Duodenal mucosa (tissue), 2 donors: ENCODE results near the gene ZNF451.
"Not testable (repeated sequence)": the region's sequence is repeated elsewhere in the genome, so short reads cannot be mapped to it uniquely, and the experiment has no call there.

Source experiments
- H3K27ac ChIP-seq: one replicate; pipeline ENCODE4 v1.7.0; 2013; ENCODE audit warnings: low read depth, low read length
- H3K27me3 ChIP-seq, 2 donors: one replicate each; pipeline ENCODE4 v1.7.0; 2013; ENCODE audit warnings: low read length in 2 of 2, control low read depth in 1 of 2; ENCODE audit not compliant: insufficient read depth in 2 of 2, control insufficient read depth in 1 of 2
- H3K36me3 ChIP-seq, 2 donors: one replicate each; pipeline ENCODE4 v1.7.0; 2013; ENCODE audit warnings: low read length in 2 of 2, control low read depth in 1 of 2; ENCODE audit not compliant: insufficient read depth in 2 of 2, control insufficient read depth in 1 of 2
- H3K4me1 ChIP-seq, 2 donors: one replicate each; pipeline ENCODE4 v1.7.0; 2013; ENCODE audit warnings: low read length in 2 of 2, control low read depth in 1 of 2; ENCODE audit not compliant: insufficient read depth in 2 of 2, control insufficient read depth in 1 of 2
- H3K4me3 ChIP-seq, 2 donors: one replicate each; pipeline ENCODE4 v1.7.0; 2013; ENCODE audit warnings: low read length in 2 of 2, low read depth in 1 of 2
- H3K9ac ChIP-seq, 2 donors: one replicate each; pipeline ENCODE4 v1.7.0; 2013; ENCODE audit warnings: low read length in 2 of 2, low read depth in 1 of 2
- H3K9me3 ChIP-seq, 2 donors: one replicate each; pipeline ENCODE4 v1.7.0; 2013; ENCODE audit warnings: low read length in 2 of 2, control low read depth in 1 of 2; ENCODE audit not compliant: control insufficient read depth in 1 of 2

The ZNF451 gene

GRCh38 chr6:57089687-57090457 is at the start of gene ZNF451:
Gene ZNF451, plus strand, starts transcription at chr6:57090188. Its CDS starts 66 bp downstream, at chr6:57090254.
- peak within 1 kb of the TSS in 1 of 2 donors; percentile 60 for H3K9ac ChIP-seq
- no peaks in the 10 kb centered on the region for H3K36me3 ChIP-seq
- H3K4me3 ChIP-seq = peak within 1 kb of the TSS; percentile 68 to 77
- peak within 1 kb of the TSS; percentile 54 for H3K27ac ChIP-seq
- no peaks in the 10 kb centered on the region for H3K27me3 ChIP-seq
- no peaks in the 10 kb centered on the region for H3K9me3 ChIP-seq
- peaks cover 17 to 23% of the 10 kb centered on the region in 2 donors for H3K4me1 ChIP-seq

DNA sequence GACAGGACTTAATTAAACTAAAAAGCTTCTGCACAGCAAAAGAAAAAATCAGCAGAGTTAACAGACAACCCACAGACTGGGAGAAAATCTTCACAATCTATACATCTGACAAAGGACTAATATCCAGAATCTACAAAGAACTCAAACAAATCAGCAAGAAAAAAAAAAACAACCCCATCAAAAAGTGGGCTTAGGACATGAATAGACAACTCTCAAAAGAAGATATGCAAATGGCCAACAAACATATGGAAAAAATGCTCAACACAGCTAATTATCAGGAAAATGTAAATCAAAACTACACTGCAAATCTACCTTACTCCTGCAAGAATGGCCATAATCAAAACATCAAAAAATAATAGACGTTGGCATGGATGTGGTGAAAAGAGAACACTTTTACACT is 45.9 kb upstream of the ZNF451 start:
- not testable (repeated sequence) for H3K9ac ChIP-seq, H3K9me3 ChIP-seq, H3K27ac ChIP-seq, H3K27me3 ChIP-seq, H3K4me1 ChIP-seq, H3K36me3 ChIP-seq, H3K4me3 ChIP-seq

- Histone ChIP-seq H3K27me3 (no peaks in the 10 kb centered on the region), H3K9ac (no peak overlapping the region), H3K27ac (no peak overlapping the region), H3K4me3 (no peak overlapping the region), H3K9me3 (no peaks in the 10 kb centered on the region), H3K4me1 (no peaks in the 10 kb centered on the region), H3K36me3 (no peaks in the 10 kb centered on the region)
These were observed 45.4 kb upstream of the ZNF451 start for GRCh38 chr6:57044568-57044967.

DNA sequence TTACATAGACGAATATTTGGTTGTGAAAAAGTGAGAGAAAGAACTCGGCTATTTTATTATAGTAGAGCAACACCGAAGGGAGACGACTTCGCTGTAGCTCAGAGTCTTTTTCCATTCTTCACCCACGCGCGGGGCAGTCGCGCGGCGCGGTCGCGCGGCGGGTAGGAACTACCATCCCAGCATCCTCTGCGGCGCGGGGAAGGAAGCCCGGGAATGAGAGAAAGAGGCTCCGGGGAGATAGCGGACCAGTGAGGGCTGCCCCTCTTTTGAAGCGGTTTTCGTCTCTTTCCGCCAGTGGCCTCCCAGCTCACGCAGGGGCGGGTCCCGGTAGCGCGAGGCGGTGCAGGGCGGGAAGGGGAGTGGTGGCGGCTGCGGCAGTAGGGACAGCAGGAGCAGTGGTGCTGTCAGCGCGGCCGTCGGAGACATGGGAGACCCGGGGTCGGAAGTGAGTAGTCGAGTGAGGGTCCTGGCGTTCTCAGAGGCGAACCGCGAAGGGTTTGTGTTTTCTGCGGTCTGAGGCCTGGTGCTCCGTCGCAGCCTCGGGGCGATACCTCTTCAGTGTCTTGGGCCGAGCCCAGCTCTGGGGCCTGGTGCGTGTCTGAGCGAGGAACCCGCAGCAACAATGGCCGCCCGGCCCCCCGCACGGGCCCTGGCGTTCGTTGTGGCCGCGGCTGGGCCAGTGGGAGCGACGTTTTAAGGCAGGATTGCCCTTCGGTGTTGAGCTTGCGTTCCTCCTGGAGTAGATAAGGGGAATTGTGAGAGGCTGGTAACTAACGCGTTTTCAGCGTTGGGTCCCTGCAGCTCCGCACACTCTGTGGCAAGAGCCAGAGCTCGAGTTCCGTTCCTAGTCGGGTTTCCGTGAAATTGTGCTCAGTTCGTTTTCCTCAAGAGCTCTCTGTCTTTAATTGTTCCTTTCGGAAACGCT is 43.4 kb upstream of the ZNF451 start, which contains the start of gene KIAA1586:
KIAA1586 (plus strand) TSS at position 362 of the 925 bp plus-strand sequence; CDS start at position 425, 63 bp downstream.
- not testable (repeated sequence) for H3K9ac ChIP-seq, H3K27me3 ChIP-seq, H3K4me1 ChIP-seq, H3K9me3 ChIP-seq, H3K36me3 ChIP-seq, H3K27ac ChIP-seq
- peak within 1 kb of the TSS; percentile 61 to 69 for H3K4me3 ChIP-seq

DNA sequence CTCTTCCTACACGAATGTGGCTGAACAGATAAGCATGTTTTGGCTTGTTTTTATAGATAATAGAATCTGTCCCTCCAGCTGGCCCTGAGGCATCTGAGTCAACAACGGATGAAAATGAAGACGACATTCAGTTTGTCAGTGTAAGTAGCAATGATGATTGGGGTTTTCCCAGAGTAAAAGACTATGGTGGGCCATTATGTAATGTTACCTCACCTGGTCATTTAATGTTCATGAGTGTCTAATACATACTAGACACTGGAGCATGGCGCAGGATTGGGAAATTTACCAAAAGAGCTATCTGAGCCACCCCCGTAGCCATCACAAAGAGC is 42.8 kb upstream of the ZNF451 start:
- not testable (repeated sequence) for H3K9me3 ChIP-seq, H3K4me3 ChIP-seq, H3K27me3 ChIP-seq, H3K4me1 ChIP-seq, H3K36me3 ChIP-seq, H3K27ac ChIP-seq, H3K9ac ChIP-seq

- not testable (repeated sequence) for H3K36me3 ChIP-seq, H3K27me3 ChIP-seq, H3K9ac ChIP-seq, H3K4me3 ChIP-seq, H3K4me1 ChIP-seq, H3K9me3 ChIP-seq, H3K27ac ChIP-seq
These were observed 42.1 kb upstream of the ZNF451 start for GRCh38 chr6:57047859-57048258.

DNA sequence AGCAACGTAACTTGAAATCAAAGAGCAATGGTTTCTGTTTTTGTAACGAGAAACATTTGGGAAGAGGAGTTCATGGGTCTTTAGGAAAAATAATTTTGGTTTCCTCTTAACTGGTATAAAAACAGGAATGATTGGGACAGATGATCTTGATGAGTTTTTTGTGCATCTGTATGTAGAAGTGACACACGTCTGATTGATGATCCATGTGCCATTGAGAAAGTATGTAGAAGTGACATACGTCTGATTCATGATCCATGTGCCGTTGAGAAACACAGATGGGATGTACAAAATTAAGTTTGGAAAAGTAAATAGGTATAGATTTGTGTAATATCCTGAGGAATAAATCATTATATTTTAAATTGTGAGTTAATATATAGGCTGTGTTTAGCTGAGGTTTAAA is 41.4 kb upstream of the ZNF451 start:
- H3K27me3 ChIP-seq = no peaks in the 10 kb centered on the region
- H3K27ac ChIP-seq = no peak overlapping the region
- no peak overlapping the region for H3K9ac ChIP-seq
- H3K9me3 ChIP-seq = no peaks in the 10 kb centered on the region
- H3K36me3 ChIP-seq = peaks cover 4 to 12% of the 10 kb centered on the region in 2 donors
- H3K4me1 ChIP-seq = no peaks in the 10 kb centered on the region
- no peak overlapping the region for H3K4me3 ChIP-seq

- H3K27me3 ChIP-seq = no peaks in the 10 kb centered on the region
- H3K9ac ChIP-seq = no peak overlapping the region
- H3K27ac ChIP-seq = no peak overlapping the region
- no peaks in the 10 kb centered on the region for H3K9me3 ChIP-seq
- H3K4me1 ChIP-seq = no peaks in the 10 kb centered on the region
- no peak overlapping the region for H3K4me3 ChIP-seq
- peaks cover 0 to 4% of the 10 kb centered on the region in 2 donors for H3K36me3 ChIP-seq
These were observed 26.1 kb upstream of the ZNF451 start for GRCh38 chr6:57063847-57064246.

GRCh38 chr6:57064809-57065208 is 25.2 kb upstream of the ZNF451 start:
- Histone ChIP-seq H3K27ac (no peak overlapping the region), H3K9me3 (no peaks in the 10 kb centered on the region), H3K36me3 (peaks cover 0 to 4% of the 10 kb centered on the region in 2 donors), H3K4me1 (no peaks in the 10 kb centered on the region), H3K27me3 (no peaks in the 10 kb centered on the region), H3K9ac (no peak overlapping the region), H3K4me3 (no peak overlapping the region)

DNA sequence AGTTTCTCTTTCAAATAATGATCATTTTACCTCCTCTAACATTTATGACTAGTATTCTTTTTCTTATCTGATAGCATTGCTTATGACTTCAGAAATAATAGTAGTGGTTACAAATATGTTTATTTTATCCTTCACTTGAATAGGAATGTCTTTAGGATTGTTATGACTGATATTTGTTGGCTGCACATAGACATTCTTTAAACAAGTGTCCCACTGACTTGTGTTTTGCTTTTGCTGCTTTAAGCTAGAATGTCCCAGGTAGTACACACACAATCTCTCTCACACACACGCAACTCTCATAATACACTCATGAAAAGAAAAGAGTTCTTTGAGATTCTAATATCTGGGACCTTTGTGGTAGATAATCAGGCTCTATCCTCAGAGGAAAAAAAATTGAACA is 21.9 kb upstream of the ZNF451 start:
- Histone ChIP-seq H3K9ac (no peak overlapping the region), H3K4me3 (no peak overlapping the region), H3K36me3 (peaks cover 0 to 4% of the 10 kb centered on the region in 2 donors), H3K9me3 (no peaks in the 10 kb centered on the region), H3K27me3 (no peaks in the 10 kb centered on the region), H3K27ac (no peak overlapping the region), H3K4me1 (no peaks in the 10 kb centered on the region)
